ENCODE results near the gene PCP4L1.
A peak's percentile ranks its signal among the peaks of the same experiment; 100 is the strongest.

The PCP4L1 gene

DNA sequence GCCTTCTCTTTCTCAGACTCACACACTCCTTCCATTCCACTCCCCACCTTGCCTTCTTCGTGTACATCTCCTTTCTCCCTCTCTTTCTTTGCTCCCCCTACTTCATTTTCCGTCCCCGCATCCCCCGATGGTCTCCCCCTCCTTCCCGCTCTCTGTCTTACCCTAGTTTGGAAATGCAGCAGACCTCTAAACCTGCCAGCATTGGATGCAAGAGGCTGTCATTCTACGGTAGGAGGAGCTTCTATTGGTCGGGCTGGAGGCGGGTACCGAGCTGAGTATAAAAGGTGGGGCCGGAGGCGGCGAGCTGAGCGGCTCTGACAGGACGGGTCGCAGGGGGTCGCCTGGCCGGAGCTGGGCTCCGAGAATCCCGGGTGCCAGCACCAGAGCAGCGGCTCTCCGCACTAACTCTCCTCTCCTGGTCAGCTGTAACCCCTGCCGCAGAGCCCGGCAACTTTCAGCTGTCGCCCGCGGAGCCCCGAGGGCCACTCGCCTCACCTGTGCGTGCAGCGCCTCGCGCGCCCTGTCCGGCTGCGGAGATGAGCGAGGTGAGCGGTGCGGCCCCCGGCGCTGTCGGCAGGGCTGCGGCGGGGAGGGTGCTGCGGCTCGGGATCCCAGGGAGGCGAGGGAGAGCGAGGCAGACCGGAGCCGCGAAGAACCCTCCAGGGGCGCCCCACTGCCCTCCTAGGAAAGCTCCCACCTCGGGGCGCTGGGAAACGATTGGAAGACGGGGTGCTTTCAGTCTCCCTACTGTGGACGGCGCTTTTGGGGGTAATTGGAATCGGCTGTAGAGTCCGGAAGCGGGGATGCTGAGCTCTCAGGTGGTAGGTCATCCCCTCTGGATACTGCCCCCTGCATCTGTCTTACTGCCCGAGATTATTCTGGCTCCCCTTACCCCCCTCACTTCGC is at the start of gene PCP4L1:
PCP4L1 (plus strand) TSS at position 307 of the 906 bp plus-strand sequence; CDS start at position 537, 230 bp downstream.
- peak within 1 kb of the TSS; percentile 47 for H3K4me3 ChIP-seq (ENCODE audit: low read depth, low read length)
- H3K27ac ChIP-seq (ENCODE audit: extremely low read depth, low read depth, low read length) = no peak within 1 kb of the TSS
- peaks cover 6% of the 10 kb centered on the region; the same call in 1 of the 2 replicates for H3K4me1 ChIP-seq (ENCODE audit: control insufficient read depth, insufficient read depth, low read length)
- H3K9me3 ChIP-seq (ENCODE audit: control insufficient read depth, insufficient read depth, low read depth, low read length) = no peaks in the 10 kb centered on the region
- POLR2A ChIA-PET = interaction anchor here (0.6 to 2.1 kb wide), 4 partner anchors 11 to 161 kb away, joined by 3 to 7 read pairs (median 4); partner anchors contain the start of genes SDHC and TOMM40L
- CTCF ChIA-PET = interaction anchor here (0.6 to 1.8 kb wide), 7 partner anchors 31 to 122 kb away, joined by 3 to 6 read pairs (median 4); partner anchors contain the start of gene TOMM40L
- H3K36me3 ChIP-seq (ENCODE audit: control insufficient read depth in 2 of 2, insufficient read depth in 1 of 2, low read length in 2 of 2) = no peaks in the 10 kb centered on the region
- peak; percentile 46; the same call in 1 of the 2 replicates for TF ChIP-seq ZEB2 (tag by site-specific recombination; IDR thresholded peaks at IDR 0.05)
- TF ChIP-seq RBAK (tag by site-specific recombination; IDR thresholded peaks at IDR 0.05) = no peak
- TF ChIP-seq ZNF670 (tag by site-specific recombination; IDR thresholded peaks at IDR 0.05; ENCODE audit: low read depth) = no peak
- peak; percentile 79; the same call in 1 of the 2 replicates for TF ChIP-seq ZNF560 (tag by site-specific recombination; IDR thresholded peaks at IDR 0.05; ENCODE audit: borderline replicate concordance)
- TF ChIP-seq ZFP69B (tag by site-specific recombination; IDR thresholded peaks at IDR 0.05) = no peak
- 0 out of 2 replicates have a peak, but pooled peaks have one; percentile 52 for TF ChIP-seq GLIS2 (tag by site-specific recombination; IDR thresholded peaks at IDR 0.05)
- TF ChIP-seq ZBTB8A (tag by site-specific recombination; IDR thresholded peaks at IDR 0.05) = peak; percentile 39
- TF ChIP-seq ZNF776 (tag by site-specific recombination; IDR thresholded peaks at IDR 0.05; ENCODE audit: borderline replicate concordance) = no peak
- TF ChIP-seq MZF1 (tag by site-specific recombination; IDR thresholded peaks at IDR 0.05; ENCODE audit: borderline replicate concordance) = peak; percentile 49; the same call in 1 of the 2 replicates
- TF ChIP-seq ZBTB17 (tag by site-specific recombination; IDR thresholded peaks at IDR 0.05) = peak; percentile 25; the same call in 1 of the 2 replicates
- TF ChIP-seq, protein P1, sequence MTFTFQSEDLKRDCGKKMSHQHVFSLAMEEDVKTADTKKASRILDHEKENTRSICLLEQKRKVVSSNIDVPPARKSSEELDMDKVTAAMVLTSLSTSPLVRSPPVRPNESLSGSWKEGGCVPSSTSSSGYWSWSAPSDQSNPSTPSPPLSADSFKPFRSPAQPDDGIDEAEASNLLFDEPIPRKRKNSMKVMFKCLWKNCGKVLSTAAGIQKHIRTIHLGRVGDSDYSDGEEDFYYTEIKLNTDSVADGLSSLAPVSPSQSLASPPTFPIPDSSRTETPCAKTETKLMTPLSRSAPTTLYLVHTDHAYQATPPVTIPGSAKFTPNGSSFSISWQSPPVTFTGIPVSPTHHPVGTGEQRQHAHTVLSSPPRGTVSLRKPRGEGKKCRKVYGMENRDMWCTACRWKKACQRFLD (tag by site-specific recombination; IDR thresholded peaks at IDR 0.05) = no peak
- no peak for TF ChIP-seq ZNF2 (tag by site-specific recombination; IDR thresholded peaks at IDR 0.05)
- peak; percentile 57; the same call in 1 of the 2 replicates for TF ChIP-seq SP3 (tag by site-specific recombination; IDR thresholded peaks at IDR 0.05)
- TF ChIP-seq, protein P2, sequence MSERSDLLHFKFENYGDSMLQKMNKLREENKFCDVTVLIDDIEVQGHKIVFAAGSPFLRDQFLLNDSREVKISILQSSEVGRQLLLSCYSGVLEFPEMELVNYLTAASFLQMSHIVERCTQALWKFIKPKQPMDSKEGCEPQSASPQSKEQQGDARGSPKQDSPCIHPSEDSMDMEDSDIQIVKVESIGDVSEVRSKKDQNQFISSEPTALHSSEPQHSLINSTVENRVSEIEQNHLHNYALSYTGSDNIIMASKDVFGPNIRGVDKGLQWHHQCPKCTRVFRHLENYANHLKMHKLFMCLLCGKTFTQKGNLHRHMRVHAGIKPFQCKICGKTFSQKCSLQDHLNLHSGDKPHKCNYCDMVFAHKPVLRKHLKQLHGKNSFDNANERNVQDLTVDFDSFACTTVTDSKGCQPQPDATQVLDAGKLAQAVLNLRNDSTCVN (tag by site-specific recombination; optimal IDR thresholded peaks at IDR 0.05) = peak; percentile 42
- no peak for TF ChIP-seq MEIS1 (CRISPR knock-in tag; IDR thresholded peaks at IDR 0.05; ENCODE audit: borderline replicate concordance)
- 0 out of 2 replicates have a peak, but pooled peaks have one; percentile 13 for TF ChIP-seq ZNF600 (tag by site-specific recombination; IDR thresholded peaks at IDR 0.05)
- TF ChIP-seq, protein P3, sequence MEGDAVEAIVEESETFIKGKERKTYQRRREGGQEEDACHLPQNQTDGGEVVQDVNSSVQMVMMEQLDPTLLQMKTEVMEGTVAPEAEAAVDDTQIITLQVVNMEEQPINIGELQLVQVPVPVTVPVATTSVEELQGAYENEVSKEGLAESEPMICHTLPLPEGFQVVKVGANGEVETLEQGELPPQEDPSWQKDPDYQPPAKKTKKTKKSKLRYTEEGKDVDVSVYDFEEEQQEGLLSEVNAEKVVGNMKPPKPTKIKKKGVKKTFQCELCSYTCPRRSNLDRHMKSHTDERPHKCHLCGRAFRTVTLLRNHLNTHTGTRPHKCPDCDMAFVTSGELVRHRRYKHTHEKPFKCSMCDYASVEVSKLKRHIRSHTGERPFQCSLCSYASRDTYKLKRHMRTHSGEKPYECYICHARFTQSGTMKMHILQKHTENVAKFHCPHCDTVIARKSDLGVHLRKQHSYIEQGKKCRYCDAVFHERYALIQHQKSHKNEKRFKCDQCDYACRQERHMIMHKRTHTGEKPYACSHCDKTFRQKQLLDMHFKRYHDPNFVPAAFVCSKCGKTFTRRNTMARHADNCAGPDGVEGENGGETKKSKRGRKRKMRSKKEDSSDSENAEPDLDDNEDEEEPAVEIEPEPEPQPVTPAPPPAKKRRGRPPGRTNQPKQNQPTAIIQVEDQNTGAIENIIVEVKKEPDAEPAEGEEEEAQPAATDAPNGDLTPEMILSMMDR (tag by site-specific recombination; IDR thresholded peaks at IDR 0.05) = no peak
- TF ChIP-seq, protein P4, sequence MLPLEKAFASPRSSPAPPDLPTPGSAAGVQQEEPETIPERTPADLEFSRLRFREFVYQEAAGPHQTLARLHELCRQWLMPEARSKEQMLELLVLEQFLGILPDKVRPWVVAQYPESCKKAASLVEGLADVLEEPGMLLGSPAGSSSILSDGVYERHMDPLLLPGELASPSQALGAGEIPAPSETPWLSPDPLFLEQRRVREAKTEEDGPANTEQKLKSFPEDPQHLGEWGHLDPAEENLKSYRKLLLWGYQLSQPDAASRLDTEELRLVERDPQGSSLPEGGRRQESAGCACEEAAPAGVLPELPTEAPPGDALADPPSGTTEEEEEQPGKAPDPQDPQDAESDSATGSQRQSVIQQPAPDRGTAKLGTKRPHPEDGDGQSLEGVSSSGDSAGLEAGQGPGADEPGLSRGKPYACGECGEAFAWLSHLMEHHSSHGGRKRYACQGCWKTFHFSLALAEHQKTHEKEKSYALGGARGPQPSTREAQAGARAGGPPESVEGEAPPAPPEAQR (tag by site-specific recombination; IDR thresholded peaks at IDR 0.05) = no peak
- TF ChIP-seq, protein P5, sequence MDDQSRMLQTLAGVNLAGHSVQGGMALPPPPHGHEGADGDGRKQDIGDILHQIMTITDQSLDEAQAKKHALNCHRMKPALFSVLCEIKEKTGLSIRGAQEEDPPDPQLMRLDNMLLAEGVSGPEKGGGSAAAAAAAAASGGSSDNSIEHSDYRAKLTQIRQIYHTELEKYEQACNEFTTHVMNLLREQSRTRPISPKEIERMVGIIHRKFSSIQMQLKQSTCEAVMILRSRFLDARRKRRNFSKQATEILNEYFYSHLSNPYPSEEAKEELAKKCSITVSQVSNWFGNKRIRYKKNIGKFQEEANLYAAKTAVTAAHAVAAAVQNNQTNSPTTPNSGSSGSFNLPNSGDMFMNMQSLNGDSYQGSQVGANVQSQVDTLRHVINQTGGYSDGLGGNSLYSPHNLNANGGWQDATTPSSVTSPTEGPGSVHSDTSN (CRISPR knock-in tag; IDR thresholded peaks at IDR 0.05) = peak; percentile 54; the same call in 1 of the 2 replicates
- peak; percentile 88 for TF ChIP-seq ZNF366 (tag by site-specific recombination; conservative IDR thresholded peaks at IDR 0.05)
- TF ChIP-seq, protein P6, sequence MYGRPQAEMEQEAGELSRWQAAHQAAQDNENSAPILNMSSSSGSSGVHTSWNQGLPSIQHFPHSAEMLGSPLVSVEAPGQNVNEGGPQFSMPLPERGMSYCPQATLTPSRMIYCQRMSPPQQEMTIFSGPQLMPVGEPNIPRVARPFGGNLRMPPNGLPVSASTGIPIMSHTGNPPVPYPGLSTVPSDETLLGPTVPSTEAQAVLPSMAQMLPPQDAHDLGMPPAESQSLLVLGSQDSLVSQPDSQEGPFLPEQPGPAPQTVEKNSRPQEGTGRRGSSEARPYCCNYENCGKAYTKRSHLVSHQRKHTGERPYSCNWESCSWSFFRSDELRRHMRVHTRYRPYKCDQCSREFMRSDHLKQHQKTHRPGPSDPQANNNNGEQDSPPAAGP (tag by site-specific recombination; IDR thresholded peaks at IDR 0.05) = 0 out of 2 replicates have a peak, but pooled peaks have one; percentile 27
- TF ChIP-seq, protein P7, sequence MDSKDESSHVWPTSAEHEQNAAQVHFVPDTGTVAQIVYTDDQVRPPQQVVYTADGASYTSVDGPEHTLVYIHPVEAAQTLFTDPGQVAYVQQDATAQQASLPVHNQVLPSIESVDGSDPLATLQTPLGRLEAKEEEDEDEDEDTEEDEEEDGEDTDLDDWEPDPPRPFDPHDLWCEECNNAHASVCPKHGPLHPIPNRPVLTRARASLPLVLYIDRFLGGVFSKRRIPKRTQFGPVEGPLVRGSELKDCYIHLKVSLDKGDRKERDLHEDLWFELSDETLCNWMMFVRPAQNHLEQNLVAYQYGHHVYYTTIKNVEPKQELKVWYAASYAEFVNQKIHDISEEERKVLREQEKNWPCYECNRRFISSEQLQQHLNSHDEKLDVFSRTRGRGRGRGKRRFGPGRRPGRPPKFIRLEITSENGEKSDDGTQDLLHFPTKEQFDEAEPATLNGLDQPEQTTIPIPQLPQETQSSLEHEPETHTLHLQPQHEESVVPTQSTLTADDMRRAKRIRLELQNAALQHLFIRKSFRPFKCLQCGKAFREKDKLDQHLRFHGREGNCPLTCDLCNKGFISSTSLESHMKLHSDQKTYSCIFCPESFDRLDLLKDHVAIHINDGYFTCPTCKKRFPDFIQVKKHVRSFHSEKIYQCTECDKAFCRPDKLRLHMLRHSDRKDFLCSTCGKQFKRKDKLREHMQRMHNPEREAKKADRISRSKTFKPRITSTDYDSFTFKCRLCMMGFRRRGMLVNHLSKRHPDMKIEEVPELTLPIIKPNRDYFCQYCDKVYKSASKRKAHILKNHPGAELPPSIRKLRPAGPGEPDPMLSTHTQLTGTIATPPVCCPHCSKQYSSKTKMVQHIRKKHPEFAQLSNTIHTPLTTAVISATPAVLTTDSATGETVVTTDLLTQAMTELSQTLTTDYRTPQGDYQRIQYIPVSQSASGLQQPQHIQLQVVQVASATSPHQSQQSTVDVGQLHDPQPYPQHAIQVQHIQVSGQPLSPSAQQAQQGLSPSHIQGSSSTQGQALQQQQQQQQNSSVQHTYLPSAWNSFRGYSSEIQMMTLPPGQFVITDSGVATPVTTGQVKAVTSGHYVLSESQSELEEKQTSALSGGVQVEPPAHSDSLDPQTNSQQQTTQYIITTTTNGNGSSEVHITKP (tag by site-specific recombination; IDR thresholded peaks at IDR 0.05) = peak; percentile 99

Data from HEK293 (cell line).